GM12891 (cell line): ENCODE results near the gene CEP170B.

Source experiments
- POLR2A ChIP-seq: IDR thresholded peaks from 2 replicates; pipeline ENCODE4 v1.6.1; 2011; ENCODE audit warnings: low read depth, low read length, control low read depth
- POLR2AphosphoS5 ChIP-seq: IDR thresholded peaks from 2 replicates; pipeline ENCODE4 v1.6.1; 2011; ENCODE audit warnings: low read depth, low read length, control low read depth
- TAF1 ChIP-seq: IDR thresholded peaks from 2 replicates; pipeline ENCODE4 v1.6.1; 2011; ENCODE audit warnings: low read depth, low read length, control low read depth

DNA sequence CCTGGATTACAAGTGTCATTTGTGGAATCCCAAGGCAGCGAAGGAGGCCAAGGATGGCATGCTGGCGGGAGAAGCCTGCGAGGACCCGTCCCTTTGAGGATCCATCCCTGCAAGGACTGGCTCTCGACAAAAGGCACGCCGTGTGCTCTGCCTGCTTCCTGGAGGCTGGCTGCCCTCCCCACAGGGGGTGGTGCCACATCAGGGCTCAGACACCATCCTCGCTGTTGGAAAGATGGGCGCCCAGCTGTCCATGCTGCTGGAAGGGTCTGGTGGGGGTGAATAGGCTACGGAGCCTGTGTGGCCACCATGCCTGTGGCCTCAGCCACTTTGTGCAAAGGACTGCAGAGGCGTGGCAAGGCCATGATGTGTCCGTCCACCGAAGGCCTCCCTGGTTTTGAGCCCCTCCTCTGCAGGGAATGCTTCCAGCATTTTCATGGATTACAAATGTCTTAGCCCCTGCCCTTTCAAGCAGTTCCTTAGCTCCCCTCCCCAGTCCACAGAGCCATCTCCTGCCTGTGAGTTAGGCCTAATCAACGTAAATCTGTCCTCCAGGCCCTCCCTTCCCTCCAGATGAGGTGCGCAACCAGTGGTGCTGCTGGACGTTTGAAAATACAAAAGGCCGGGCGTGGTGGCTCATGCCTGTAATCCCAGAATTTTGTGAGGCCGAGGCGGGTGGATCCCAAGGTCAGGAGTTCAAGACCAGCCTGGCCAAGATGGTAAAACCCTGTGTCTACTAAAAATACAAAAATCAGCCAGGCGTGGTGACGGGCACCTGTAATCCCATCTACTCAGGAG lies 42.0 kb upstream of the CEP170B start:
- TF ChIP-seq POLR2A (no peak), TAF1 (no peak), POLR2AphosphoS5 (no peak)
